Activated CD4-positive, alpha-beta T cell treated with anti-CD3 and anti-CD28 coated beads, Interleukin-2, amount 50 U/mL, for 1 hour (primary cell): ENCODE measurements around the gene MIGA2.
A peak's percentile ranks its signal among the peaks of the same experiment; 100 is the strongest.

ENCODE experiments used
- DNase-seq: peaks from one replicate; pipeline ENCODE4 v3.0.0-alpha.2; 2020

MIGA2 gene

DNA sequence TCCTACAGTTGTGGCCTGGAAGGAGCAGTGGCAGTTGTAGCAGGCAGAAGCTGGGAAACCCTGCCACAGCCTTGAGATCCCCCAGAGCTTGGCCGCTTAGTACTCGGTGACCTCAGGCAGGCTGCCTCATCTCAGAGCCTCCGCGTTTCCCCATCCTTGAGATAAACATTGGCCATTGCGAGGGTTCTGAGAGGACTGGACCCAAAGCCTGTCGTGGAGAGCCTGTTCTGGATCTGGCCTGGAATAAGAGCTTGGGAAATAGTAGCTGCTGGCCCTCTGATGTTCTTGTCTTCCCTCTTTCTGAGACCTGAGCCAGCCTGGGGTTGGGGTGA is 1.3 kb downstream of the MIGA2 start:
- no peak for DNase-seq

DNA sequence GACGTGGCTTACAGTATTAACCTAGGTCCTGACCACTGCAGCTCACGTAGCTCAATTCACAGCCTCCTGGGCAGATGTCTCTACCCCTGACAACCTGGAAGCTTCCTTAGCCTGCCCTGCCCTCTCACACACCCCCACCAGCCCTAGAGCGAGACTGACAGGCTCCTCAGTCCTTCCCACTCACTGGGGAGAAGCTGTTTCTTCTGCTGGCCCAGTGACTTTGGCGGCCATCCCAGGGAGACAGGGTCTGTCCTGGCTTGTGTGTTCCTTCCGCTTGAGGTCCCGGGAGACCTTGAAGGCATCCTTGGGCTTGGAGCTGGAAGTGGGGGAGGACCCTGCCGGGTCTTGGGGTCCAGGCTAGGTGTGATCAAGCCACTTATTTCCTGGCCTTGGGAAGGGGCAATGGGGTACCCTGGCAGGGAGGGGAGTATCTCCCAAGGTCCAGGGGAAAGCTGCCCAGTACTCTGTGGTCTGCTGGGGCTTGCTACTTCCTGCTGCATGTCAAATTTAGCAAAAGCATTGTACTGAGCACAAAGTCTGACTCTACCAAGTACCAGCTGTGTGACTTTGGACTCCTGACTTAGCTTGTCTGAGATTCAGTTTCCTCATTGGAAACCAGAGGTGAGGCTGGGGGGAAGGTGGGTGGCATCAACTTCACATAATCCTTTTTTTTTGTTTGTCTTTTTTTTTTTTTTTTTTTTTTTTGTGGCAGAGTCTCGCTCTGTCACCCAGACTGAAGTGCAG is 1.9 kb downstream of the MIGA2 start:
- no peak for DNase-seq

DNA sequence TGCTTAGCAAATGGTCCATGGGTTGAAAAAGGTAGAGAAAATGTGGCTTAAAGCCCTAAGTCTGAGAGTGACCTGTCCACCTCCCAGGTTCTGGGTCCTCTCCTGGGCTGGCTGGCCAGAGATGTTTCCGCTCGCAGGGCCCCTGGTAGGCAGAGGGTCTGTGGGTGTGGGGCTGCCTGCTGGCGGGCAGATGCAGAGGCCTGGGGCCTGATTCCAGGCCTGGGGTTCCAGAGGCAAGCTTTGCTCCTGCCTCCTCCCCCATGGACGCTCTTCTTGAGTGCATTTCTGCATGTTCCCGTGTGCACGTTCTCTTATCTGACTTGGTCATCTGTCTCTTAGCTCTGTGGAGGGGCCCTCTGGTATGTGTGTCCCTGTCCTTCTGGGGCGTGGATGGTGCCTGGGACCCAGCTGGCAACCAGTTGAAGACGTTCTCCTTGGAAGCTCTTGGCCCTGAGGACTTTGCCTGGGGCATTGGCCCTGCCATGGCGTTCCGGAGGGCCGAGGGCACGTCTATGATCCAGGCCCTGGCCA is 3.8 kb downstream of the MIGA2 start:
- no peak for DNase-seq

GRCh38 chr9:129042016-129042415 is 5.6 kb downstream of the MIGA2 start:
- DNase-seq, result no peak

- no peak for DNase-seq
Measured at GRCh38 chr9:129052592-129052991, 16.2 kb downstream of the MIGA2 start.

DNA sequence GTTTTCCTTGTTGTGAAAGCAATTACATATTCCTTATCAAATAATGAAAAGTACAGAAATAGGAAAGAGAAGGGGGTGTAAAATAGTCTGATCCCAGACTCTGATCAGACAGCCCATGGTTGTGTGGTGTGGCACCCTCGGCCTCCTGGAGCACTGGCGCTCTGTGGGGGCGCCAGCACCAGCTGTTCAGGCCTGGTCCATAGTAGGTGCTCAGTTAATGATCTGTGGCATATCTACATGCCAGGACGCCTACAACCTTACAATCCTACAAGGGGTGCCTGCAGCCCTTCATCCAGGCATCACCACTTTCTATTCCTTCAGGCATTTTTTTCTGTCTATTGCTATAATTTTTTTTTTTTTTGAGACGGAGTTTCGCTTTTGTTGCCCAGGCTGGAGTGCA is 16.6 kb downstream of the MIGA2 start:
- DNase-seq, result no peak

GRCh38 chr9:129054163-129054851 is 17.9 kb downstream of the MIGA2 start:
- DNase-seq, result no peak

DNA sequence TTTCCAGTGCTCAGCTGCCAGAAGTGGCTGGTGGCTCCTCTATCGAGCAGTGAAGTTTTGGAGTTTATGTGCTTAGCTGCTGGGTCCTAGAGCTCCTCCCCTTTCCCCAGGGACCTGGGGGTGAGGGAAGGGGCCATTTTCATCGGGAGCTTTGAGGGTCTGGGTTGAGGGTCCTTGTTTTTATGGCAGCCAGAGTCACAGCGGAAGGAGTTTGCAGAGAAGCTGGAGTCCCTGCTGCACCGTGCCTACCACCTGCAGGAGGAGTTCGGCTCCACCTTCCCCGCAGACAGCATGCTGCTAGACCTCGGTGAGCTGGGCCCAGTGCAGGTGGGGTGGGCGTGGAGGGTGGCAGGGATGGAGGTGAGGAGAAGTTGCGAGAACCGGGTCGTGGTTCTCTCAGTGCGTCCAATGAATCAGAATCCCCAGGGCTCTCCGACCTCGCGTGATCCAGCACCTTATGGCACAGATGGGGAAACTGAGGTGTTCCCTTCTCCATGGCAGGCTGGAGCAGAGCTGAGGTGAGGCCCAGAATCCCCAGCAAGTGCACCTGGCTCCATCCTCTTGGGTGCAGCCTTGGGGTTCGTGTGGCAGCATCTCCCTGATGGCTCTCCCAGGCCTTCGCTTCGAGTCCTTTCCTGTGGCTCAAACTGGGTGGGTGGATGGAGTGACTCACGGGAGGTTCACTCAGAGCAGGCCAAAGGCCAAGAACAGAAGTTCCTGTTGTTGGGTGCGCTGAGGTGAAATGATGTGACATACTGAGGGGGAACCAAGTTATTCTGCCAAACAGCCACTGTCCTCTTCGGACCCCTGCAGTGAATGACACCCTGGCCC is 22.8 kb downstream of the MIGA2 start:
- no peak for DNase-seq

DNA sequence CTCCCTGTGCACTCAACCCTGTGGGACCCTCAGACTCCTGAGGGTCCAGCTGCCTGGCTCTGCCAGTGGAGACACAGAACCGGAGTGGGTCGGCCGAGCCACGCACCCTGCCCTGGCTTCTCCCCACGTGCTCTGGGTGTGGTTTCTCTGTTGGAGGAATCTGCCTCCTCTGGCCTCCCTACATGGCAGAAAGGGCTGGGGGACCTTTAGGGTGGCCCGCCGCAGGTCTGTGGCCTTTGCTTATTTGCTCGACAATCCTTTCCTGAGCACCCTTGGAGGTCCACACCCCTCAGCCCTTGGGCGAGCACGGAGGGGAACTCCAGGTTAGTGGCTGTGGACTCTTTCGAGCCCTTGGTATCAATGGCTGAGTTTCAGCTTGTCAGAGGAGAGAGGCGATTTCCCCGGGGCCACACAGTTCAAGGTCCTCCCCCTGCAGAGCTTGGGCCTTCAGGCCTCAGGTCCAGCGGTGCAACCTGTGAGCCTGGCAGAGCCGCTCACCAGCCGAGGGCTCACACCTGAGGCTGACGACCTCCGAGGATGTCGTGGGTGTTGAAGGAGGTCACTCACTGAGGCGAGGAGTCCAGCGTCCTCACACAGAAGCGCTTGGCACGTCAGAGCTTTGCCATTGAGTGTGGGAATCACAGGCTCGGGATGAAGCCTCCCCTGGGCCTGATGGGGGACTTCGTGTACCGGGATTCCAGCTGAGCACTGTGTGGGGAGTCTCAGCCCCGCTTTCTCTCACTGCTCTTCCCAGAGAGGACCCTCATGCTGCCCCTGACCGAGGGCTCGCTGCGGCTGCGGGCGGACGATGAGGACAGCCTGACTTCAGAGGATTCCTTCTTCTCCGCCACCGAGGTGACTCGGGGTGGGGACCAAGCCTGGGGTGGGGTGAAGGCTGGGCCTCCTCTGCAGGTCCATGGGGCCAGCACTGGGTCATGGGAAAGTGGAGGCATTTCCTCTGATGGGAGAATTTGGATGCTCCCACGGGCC is 23.7 kb downstream of the MIGA2 start:
- DNase-seq, result no peak

DNA sequence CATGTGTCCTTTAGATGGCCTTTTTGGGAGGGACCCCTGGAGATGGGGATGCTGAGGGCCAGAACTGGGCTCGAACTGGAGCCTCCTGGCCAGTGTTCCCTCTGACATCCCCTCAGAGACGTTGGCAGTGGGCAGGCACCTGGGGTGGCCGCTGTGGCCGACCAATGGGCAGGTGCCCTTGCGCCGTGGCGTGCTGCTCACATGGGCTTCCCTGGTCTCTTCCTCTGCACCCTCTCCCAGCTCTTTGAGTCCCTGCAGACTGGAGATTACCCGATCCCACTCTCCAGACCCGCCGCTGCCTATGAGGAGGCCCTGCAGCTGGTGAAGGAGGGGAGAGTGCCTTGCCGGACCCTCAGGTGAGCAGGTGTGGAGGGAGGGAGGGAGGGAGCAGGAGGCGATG is 24.6 kb downstream of the MIGA2 start:
- DNase-seq, result no peak

DNA sequence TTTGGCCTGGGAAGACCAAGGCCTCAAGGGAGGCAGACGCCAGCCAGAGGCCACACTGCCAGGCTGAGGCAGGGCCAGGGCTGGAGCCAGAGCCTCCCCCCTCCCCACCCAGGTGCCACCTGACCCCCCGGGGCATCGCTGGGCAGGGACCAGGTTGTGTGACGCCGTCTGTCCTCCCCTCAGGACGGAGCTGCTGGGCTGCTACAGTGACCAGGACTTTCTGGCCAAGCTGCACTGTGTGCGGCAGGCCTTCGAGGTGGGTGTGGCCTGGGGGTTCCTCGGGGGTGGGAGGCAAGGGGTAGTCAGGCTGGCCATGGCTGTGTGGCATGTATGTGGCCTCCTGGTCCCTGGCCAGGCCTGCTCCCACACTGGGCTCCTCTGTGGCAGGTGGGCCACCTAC is 26.6 kb downstream of the MIGA2 start:
- DNase-seq, result no peak

- DNase-seq, result no peak
Measured at GRCh38 chr9:129064499-129064908, 28.1 kb downstream of the MIGA2 start.

DNA sequence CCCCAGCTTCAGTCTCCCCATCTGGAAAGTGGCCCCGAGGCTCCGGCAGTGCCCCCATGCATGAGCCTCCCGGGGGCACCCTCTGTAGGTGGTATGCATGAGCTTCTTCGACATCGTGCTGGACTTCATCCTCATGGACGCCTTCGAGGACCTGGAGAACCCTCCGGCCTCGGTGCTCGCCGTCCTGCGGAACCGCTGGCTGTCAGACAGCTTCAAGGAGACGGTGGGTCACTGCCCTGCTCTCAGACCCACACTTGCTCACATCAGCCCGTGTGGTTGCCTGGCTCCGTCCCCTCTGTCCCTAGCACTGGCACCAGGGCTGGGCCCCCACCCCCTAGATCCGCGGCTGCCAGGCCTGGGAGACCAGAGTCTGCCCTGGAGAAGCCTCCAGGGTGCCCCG is 31.7 kb downstream of the MIGA2 start:
- DNase-seq, result no peak

GRCh38 chr9:129068990-129069861 is 32.8 kb downstream of the MIGA2 start:
- peak; percentile 45 for DNase-seq

DNA sequence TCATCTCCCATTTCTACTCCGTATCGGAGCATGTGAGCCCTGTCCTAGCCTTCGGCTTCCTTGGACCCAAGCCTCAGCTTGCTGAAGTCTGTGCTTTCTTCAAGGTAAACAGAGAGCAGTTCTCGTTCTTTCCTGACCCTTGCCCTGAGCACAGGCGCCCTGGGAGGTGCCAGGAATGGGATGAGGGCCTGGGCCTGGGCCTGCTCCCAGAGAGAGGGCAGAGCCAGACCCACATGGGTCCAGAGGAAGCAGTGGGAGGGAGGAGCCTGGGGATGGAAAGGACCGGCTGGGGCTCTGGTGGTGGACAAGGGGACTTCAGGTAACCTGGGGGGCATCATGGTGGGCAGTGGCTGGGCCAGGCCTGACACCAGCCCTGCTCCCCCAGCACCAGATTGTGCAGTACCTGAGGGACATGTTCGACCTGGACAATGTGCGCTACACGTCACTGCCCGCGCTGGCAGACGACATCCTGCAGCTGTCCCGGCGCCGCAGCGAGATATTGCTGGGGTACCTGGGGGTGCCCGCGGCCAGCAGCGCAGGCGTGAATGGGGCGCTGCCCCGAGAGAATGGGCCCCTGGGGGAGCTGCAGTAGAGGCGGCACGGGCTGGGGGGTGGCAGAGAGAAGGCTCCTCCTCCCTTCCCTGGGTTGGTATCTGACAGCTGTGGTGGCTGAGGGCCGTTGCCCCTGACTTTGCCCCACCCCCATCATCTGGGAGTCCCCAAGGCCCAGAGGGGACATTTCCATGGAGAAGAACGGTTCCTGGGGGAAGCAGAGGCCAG is 33.6 kb downstream of the MIGA2 start:
- DNase-seq, result no peak

DNA sequence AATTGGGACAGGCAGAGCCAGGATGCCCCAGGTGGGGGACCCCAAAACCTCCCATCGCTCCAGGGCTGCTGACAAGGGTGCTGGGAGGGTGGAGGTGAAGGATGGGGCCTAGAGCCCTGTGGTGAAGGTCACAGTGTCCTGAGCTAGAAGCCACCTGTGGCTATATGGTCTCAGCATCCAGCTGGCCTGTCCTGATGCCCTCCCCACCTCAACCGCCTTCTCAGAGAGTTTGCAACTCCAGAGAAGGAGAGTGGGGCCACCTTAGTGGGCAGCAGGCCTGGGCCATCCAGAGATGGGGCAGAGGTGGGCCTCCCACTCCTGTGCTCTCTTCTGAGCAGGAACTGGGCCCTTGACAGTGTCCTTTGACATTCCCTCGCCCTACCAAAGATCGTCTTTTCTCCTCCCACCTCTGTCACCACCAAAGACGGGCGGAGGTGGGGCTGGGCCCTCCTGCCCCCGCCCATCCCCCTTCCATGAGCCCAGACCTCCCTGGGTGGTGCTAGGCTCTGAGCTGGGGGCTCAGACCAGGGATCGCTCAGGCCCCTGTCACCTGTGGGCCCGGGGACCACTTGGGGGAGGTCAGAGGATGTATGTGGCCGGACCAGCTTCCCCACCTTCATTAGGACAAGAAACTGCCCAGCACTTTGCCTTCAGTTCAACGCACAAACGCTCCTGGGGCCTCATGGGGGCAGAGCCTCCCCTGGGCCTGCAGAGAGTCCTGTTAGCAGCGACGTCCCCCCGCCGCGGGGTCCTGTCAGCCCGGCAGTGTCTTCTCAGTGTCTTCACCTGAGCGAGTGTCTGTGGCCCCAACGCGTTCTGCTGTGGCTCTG is 34.5 kb downstream of the MIGA2 start:
- DNase-seq, result no peak

DNA sequence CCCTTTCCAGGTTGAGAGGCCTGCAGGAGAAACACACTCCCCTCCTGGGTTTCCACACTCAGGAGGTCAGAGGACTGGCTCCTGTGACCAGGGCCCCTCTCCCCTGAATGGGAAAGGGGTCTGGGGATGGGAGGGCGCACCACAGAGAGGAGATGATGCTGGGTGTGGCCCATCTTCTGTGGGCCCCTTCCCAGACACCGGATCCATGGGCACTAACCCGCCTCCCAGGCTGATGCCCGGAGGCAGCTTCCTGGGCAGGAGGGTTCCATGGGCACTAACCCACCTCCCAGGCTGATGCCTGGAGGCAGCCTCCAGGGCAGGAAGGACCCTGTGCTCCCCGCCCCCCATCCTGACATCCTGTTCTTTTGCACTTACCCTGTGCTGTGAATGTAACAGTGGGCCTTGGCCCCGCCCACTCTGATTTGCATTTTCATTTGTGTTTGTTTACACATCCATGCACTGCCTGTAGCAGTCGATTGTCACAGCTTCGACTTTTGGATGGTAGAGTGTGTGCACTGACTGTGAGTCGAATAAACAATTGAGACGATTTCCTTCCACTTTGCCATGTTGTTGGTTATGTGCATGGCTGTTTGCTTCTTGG is 35.2 kb downstream of the MIGA2 start:
- no peak for DNase-seq

DNA sequence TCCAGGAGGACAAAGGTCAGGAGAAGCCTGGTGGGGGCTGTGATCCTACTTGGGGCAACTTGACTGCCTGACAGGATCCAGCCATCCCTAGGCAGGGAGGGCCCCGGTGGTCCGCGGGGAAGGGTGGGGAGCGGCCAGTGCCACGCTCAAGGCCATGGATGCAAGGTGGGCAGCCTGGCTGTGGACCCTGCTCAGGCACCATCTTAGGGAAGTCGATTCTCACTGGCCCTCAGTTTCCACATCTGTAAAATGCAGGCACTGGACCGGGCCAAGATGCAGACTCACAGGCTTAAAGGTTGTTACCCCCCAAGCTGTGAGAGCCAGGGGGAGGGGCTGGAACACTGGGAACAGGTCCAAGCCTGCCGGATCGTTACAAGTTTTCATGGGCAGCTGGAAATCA is 35.7 kb downstream of the MIGA2 start:
- DNase-seq, result no peak

DNA sequence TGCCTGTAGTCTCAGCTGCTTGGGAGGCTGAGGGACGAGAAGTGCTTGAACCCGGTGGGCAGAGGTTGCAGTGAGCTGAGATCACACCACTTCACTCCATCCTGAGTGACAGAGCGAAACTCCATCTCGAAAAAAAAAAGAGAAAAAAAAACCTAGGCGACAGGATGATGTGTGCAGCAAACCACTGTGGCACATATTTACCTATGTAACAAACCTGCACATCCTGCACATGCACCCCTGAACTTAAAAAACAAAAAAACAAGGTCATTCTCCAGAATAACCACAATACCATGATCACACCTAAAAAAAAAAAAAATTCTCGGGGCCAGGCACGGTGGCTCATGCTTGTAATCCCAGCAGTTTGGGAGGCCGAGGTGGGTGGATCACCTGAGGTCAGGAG is 37.0 kb downstream of the MIGA2 start:
- no peak for DNase-seq
